Astrocyte of the spinal cord (primary cell): ENCODE measurements around the gene TMPRSS9.

Experiments used
- DNase-seq: peaks from one replicate; pipeline ENCODE4 v3.0.0; 2011; ENCODE audit warnings: low read depth, low spot score
- H3K4me3 ChIP-seq: 2 replicates; pipeline ENCODE4 v1.5.1; 2011; ENCODE audit warnings: low read depth, mild to moderate bottlenecking, low read length, moderate library complexity
- in situ Hi-C: cut with HindIII; loops from 2 replicates; pipeline ENCODE4 v1.10.0; 2017; ENCODE audit warnings: low sequenced_read_pairs
- TF ChIP-seq, protein P1 (sequence below): IDR thresholded peaks from 2 replicates; pipeline ENCODE4 v1.5.1; 2012; ENCODE audit warnings: low read depth, mild to moderate bottlenecking, low read length, inconsistent platforms

Gene TMPRSS9

GRCh38 chr19:2353887-2354592 lies 6.0 kb upstream of the TMPRSS9 start:
- H3K4me3 ChIP-seq: no peak overlapping the region
- no peak for DNase-seq
- in situ Hi-C loops: no loop called here

GRCh38 chr19:2354670-2355069 lies 5.4 kb upstream of the TMPRSS9 start:
- no peak for DNase-seq
- in situ Hi-C loops: no loop called here

More at GRCh38 chr19:2353887-2354592, 6.0 kb upstream of the TMPRSS9 start:
- TF ChIP-seq, protein P1, sequence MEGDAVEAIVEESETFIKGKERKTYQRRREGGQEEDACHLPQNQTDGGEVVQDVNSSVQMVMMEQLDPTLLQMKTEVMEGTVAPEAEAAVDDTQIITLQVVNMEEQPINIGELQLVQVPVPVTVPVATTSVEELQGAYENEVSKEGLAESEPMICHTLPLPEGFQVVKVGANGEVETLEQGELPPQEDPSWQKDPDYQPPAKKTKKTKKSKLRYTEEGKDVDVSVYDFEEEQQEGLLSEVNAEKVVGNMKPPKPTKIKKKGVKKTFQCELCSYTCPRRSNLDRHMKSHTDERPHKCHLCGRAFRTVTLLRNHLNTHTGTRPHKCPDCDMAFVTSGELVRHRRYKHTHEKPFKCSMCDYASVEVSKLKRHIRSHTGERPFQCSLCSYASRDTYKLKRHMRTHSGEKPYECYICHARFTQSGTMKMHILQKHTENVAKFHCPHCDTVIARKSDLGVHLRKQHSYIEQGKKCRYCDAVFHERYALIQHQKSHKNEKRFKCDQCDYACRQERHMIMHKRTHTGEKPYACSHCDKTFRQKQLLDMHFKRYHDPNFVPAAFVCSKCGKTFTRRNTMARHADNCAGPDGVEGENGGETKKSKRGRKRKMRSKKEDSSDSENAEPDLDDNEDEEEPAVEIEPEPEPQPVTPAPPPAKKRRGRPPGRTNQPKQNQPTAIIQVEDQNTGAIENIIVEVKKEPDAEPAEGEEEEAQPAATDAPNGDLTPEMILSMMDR: no peak

DNA sequence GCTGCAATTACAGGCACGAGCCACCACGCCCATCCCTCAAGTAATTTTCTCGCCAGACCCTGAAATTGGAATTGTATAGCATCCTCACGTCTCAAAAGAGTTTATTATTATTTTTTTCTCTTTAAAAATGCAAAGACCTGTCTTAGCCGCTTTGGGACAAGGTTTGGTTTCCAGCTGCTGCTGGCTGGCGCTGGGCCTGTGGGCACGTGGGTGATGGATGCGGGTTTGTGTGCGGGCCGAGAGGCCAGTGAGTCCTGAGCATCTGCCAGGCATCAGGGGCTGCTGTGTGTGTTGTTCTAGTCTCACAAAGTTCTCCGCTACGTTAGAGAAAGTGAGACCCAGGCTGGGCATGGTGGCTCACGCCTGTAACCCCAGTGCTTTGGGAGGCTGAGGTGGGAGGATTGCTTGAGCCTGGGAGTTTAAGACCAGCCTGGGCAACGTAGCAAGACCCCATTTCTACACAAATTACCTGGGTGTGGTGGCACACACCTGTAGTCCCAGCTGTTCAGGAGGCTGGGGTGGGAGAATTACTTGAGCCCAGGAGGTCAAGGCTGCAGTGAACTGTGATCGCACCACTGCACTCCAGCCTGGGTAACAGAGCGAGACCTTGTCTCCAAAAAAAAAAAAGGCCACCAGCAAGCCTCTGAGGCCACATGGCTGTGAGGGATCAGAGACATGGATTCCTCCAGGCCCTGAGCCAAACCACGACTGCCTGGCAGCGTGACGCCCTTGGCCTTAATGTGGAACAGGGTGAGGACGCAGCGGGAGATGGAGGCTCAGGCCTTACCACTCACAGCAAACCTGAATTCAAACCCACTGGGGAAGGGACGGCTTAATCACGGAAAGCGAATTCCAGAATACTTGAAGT lies 4.7 kb upstream of the TMPRSS9 start:
- in situ Hi-C loops: no loop called here
- no peak overlapping the region for H3K4me3 ChIP-seq
- TF ChIP-seq, protein P1: no peak
- peak; percentile 12 for DNase-seq

More at GRCh38 chr19:2354670-2355069, 5.4 kb upstream of the TMPRSS9 start:
- no peak overlapping the region for H3K4me3 ChIP-seq
- TF ChIP-seq, protein P1: no peak

GRCh38 chr19:2356036-2356646 lies 3.9 kb upstream of the TMPRSS9 start:
- TF ChIP-seq, protein P1: no peak
- DNase-seq: no peak
- in situ Hi-C loops: no loop called here
- H3K4me3 ChIP-seq: no peak overlapping the region

DNA sequence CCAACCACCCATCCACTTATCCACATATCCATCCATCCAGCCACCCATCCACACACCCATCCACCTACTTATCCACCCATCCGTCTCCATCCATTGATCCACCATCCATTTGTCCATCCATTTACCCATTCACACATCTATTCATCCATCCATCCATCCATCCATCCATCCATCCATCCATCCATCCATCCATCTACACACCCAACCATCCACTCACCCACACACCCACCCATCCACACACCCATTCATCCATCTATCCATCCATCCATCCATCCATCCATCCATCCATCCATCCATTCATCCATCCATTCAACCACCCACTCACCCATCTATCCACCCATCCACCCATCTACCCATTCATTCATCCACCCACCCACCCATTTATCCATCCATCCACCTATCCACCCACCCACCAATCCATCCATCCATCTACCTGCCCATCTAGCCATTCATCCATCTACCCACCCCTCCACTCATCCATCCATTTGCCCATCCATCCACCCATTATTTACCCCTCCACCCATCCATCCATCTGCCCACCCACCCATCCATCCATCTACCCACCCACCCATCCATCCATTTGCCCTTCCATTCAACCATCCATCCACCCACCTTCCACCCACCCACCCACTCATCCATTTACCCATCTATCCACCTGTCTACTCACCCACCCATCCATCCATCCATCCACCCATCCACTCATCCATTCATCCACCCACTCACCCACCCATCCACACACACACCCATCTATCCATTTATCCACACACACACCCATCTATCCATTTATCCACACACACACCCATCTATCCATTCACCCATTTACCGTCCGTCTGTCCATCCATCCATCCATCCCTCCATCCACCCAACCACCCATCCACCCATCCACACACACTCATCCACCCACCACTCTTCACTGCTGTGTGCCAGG lies 2.5 kb upstream of the TMPRSS9 start:
- TF ChIP-seq, protein P1: no peak
- no peak for DNase-seq
- H3K4me3 ChIP-seq: no peak overlapping the region
- in situ Hi-C loops: no loop called here
